K562 (cell line): ENCODE measurements around the gene EFNA5. TPM values are rescaled to one million over a fixed set of nuclear protein-coding genes. Genes with fewer than 3 reads are reported as not detected.

ENCODE experiments used
- ATAC-seq: fragments of 200-7000 bp; cut with Tn5 transposase; 3 replicates; pipeline ENCODE4 v1.9.1; 2020; ENCODE audit warnings: moderate library complexity
- BruUV-seq: library from RNA; stranded (reverse); fragments of 400-500 nt; replicated peaks from 2 replicates; lab custom pipeline; 2021; lab: Mats Ljungman, UMichigan
- CTCF ChIA-PET: fragments of 300-600 bp; formaldehyde crosslinking; extraction: SDS; loops from one replicate; lab custom pipeline; 2021; ENCODE audit warnings: low intra/inter-chr PET ratio; lab: Yijun Ruan, JAX
- POLR2A ChIA-PET: fragments of 300-600, 350-650 bp; sonication (Branson Sonifier 250); formaldehyde crosslinking; extraction: SDS; loops from one replicate; lab custom pipeline; 2021; ENCODE audit warnings: antibody characterized with exemption, inconsistent platforms; lab: Yijun Ruan, JAX
- DNase-seq, 4 experiments: peaks; one replicate each; pipeline versions ENCODE4 v3.0.0 to v3.0.0-alpha.2; 2011 to 2018; ENCODE audit warnings: low spot score in 3 of 4, mixed read lengths in 3 of 4; ENCODE audit errors: extremely low read depth in 1 of 4
- FAIRE-seq: peaks from 2 replicates; lab custom pipeline; 2011; peaks lifted over from hg19 to GRCh38; lab: Jason Lieb, UNC
- H2AFZ ChIP-seq: 2 replicates; pipeline ENCODE4 v1.6.0; 2011; ENCODE audit warnings: low read depth, low read length, control low read depth, inconsistent platforms
- H3K27ac ChIP-seq: fragments of 200-600 bp; 3 replicates; pipeline ENCODE4 v1.8.0; 2011; ENCODE audit warnings: low read depth, mild to moderate bottlenecking, control low read depth, inconsistent platforms, low read length, moderate library complexity, mixed read lengths; ENCODE audit errors: extremely low read depth
- H3K27me3 ChIP-seq, 2 experiments: fragments of 300-600 bp in 1 of 2; 2 replicates in 1 of 2; 3 replicates in 1 of 2; pipeline versions ENCODE4 v1.6.0 to v1.8.0; 2011; ENCODE audit warnings: inconsistent platforms in 2 of 2, low read length in 2 of 2, mild to moderate bottlenecking in 1 of 2, mixed read lengths in 1 of 2, moderate library complexity in 1 of 2; ENCODE audit not compliant: control insufficient read depth in 2 of 2, insufficient read depth in 2 of 2
- H3K36me3 ChIP-seq: fragments of 300-600 bp; 3 replicates; pipeline ENCODE4 v1.8.0; 2011; ENCODE audit warnings: mild to moderate bottlenecking, low read length, inconsistent platforms; ENCODE audit not compliant: control insufficient read depth, insufficient read depth
- H3K4me1 ChIP-seq, 2 experiments: fragments of 200-600 bp in 1 of 2; replicated peaks in 1 of 2; 2 replicates in 1 of 2; 3 replicates in 1 of 2; pipeline versions ENCODE4 v1.5.1 to v1.8.0; 2011; ENCODE audit warnings: inconsistent platforms in 2 of 2, low read length in 2 of 2, mild to moderate bottlenecking in 1 of 2, mixed read lengths in 1 of 2, moderate library complexity in 1 of 2; ENCODE audit not compliant: control insufficient read depth in 2 of 2, insufficient read depth in 2 of 2
- H3K4me2 ChIP-seq: 2 replicates; pipeline ENCODE4 v1.6.1; 2011; ENCODE audit warnings: low read length, control low read depth, inconsistent platforms, mixed read lengths; ENCODE audit not compliant: insufficient read depth
- H3K4me3 ChIP-seq: fragments of 200-600 bp; sonication (generic), shearing (Covaris generic); 2 replicates; pipeline ENCODE4 v1.5.1; 2016; ENCODE audit warnings: control low read depth, inconsistent platforms
- H3K79me2 ChIP-seq: fragments of 200-600 bp; 3 replicates; pipeline ENCODE4 v1.8.0; 2011; ENCODE audit warnings: low read length, inconsistent platforms; ENCODE audit not compliant: control insufficient read depth, insufficient read depth
- H3K9ac ChIP-seq, 2 experiments: 2 replicates each; pipeline versions ENCODE4 v1.6.0 to v1.6.1; 2011; ENCODE audit warnings: low read depth in 2 of 2, low read length in 2 of 2, control low read depth in 1 of 2, inconsistent platforms in 1 of 2, mild to moderate bottlenecking in 1 of 2, mixed read lengths in 1 of 2; ENCODE audit not compliant: insufficient read depth in 1 of 2
- H3K9me1 ChIP-seq: one replicate; pipeline ENCODE4 v1.6.0; 2011; ENCODE audit warnings: inconsistent platforms, mild to moderate bottlenecking, low read length, moderate library complexity; ENCODE audit not compliant: control insufficient read depth, insufficient read depth
- H3K9me3 ChIP-seq: replicated peaks from 2 replicates; pipeline ENCODE4 v1.5.1; 2011; ENCODE audit warnings: low read depth, low read length, inconsistent platforms; ENCODE audit not compliant: control insufficient read depth, insufficient read depth
- H4K20me1 ChIP-seq: replicated peaks from 2 replicates; pipeline ENCODE4 v1.6.1; 2011; ENCODE audit warnings: low read length, inconsistent platforms, mixed read lengths; ENCODE audit not compliant: control insufficient read depth, insufficient read depth
- KAT8 ChIP-seq: fragments of 450-650 bp; IDR thresholded peaks from 2 replicates; pipeline ENCODE4 v1.6.1; 2016; ENCODE audit warnings: low read depth, mild to moderate bottlenecking
- MTF1 ChIP-seq: fragments of 250-450 bp; sonication (Bioruptor Pico); IDR thresholded peaks from 2 replicates; pipeline ENCODE4 v1.9.0; 2021; ENCODE audit warnings: moderate library complexity, mild to moderate bottlenecking, inconsistent platforms, borderline replicate concordance
- POU5F1 ChIP-seq: fragments of 150-350 bp; IDR thresholded peaks from 2 replicates; pipeline ENCODE4 v1.6.1; 2014; ENCODE audit warnings: borderline replicate concordance, low read length, low read depth, mild to moderate bottlenecking; ENCODE audit not compliant: partially characterized antibody
- SIX5 ChIP-seq, 2 experiments: IDR thresholded peaks; 2 replicates each; pipeline ENCODE4 v1.6.1; 2011; ENCODE audit warnings: low read length in 2 of 2, borderline replicate concordance in 1 of 2, low read depth in 1 of 2, mild to moderate bottlenecking in 1 of 2, moderate library complexity in 1 of 2; ENCODE audit not compliant: insufficient read depth in 1 of 2
- ZNF75A ChIP-seq: fragments of 450-650 bp; formaldehyde crosslinking; IDR thresholded peaks from 2 replicates; pipeline ENCODE4 v1.4.0; 2020; ENCODE audit warnings: mild to moderate bottlenecking
- WGBS: fragments of 100-300 bp; shearing (Covaris generic); methylation state at CpG from one replicate; pipeline ENCODE4 v1.1.6; 2016; ENCODE audit warnings: low coverage, mixed read lengths; ENCODE audit not compliant: insufficient coverage; ENCODE audit errors: missing lambda C conversion rate; 5-methylcytosine and 5-hydroxymethylcytosine counted together
- in situ Hi-C: fragments of 300-500 bp; cut with MboI; formaldehyde crosslinking; loops from 4 replicates; pipeline ENCODE4 v1.15.0; 2018; ENCODE audit warnings: inconsistent platforms, mixed read lengths
- intact Hi-C: fragments of 100-400 bp; cut with micrococcal nuclease; formaldehyde crosslinking; loops from 2 replicates; pipeline ENCODE4 v1.14.2; 2022
- polyA plus RNA-seq, 8 experiments: library from polyadenylated mRNA; depleted of rRNA in 4 of 8; stranded (reverse) in 5 of 8; unstranded in 3 of 8; fragments of >200 nt; fragmentation: Nextera tagmentation in 2 of 8; fragmentation: Illumina TruSeq in 1 of 8; extraction: Ambion mirVana in 2 of 8; extraction: Trizol in 1 of 8; gene quantifications; 2 replicates each; pipeline versions ENCODE4 v1.2.1 to v1.2.3, GENCODE V29; 2011 to 2014; ENCODE audit warnings: inconsistent platforms in 1 of 8, missing spikeins in 1 of 8
- total RNA-seq, 7 experiments: library from RNA; depleted of rRNA in 6 of 7; stranded (reverse); fragments of >200 nt in 6 of 7; fragmentation: Illumina TruSeq in 2 of 7; extraction: Trizol in 2 of 7; gene quantifications; 2 replicates each; pipeline versions ENCODE4 v1.2.1 to v1.2.3, GENCODE V29; 2011 to 2021; ENCODE audit warnings: low replicate concordance in 1 of 7
- TF ChIP-seq, protein P1 (sequence below), 2 experiments: fragments of 450-650 bp in 1 of 2; IDR thresholded peaks; 2 replicates each; pipeline ENCODE4 v1.6.1; 2011 to 2017; ENCODE audit warnings: low read depth in 2 of 2, antibody characterized with exemption in 1 of 2, borderline replicate concordance in 1 of 2, low read length in 1 of 2, mild to moderate bottlenecking in 1 of 2, mixed read lengths in 1 of 2; ENCODE audit not compliant: control insufficient read depth in 1 of 2
- TF ChIP-seq, protein P2 (sequence below), 2 experiments: fragments of 450-650 bp in 1 of 2; sonication (generic) in 1 of 2; formaldehyde crosslinking in 1 of 2; IDR thresholded peaks; 2 replicates each; pipeline versions ENCODE4 v1.7.1 to v1.9.0; 2016 to 2022; ENCODE audit warnings: inconsistent platforms in 1 of 2, mild to moderate bottlenecking in 1 of 2, missing genetic modification reagents in 1 of 2

EFNA5 gene
- total and polyA plus RNA-seq, 9 of the 15 experiments (the other 6 are each of a cell fraction or from before 2014, with no cell fraction given), result 0.20 TPM; not detected in 8

DNA sequence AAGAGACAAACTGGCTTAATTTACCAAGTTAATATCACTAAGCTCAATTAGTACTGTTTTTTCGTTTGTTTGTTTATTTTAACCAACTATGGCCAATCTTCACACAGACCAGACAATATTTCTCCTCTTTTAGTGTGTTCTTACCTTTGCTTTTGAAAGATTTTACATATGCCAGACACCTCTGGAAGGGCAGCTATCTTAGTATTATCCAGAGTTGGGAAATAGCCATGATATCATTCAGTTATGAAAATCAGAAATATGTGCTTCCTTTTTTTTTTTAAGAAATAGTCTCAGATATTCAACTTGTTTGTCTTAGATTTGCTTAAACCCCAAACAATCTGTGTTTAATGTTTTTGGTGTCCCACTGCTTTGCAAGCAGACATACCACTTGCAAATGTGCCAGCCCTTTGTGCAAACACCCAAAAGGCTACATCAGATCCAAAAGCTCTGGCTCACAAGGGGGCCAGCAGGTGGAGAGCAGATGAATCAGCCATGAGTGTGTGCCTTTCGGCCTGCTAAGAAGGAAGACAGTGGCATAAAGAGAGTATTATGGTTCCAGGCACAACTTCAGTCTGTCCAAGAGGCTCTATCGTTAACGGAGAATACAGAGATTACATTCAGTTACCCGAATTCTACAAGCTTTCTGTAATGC, 147.6 kb downstream of the EFNA5 start:
- DNase-seq (no peak), FAIRE-seq (no peak), ATAC-seq (no peak)
- no peak overlapping the region for H2AFZ ChIP-seq
- H3K79me2 ChIP-seq, result no peaks in the 10 kb centered on the region
- ChIA-PET CTCF (no interaction called here), POLR2A (no interaction called here)
- H3K27ac ChIP-seq, result no peak overlapping the region
- H3K27me3 ChIP-seq, result no peaks in the 10 kb centered on the region
- H3K4me3 ChIP-seq, result no peak overlapping the region
- intact Hi-C loops (no loop called here), in situ Hi-C loops (no loop called here)
- H3K4me2 ChIP-seq, result no peak overlapping the region
- H3K9me3 ChIP-seq, result no peaks in the 10 kb centered on the region
- no peak overlapping the region for H3K9ac ChIP-seq
- WGBS, result 0% methylated on average over 4 of the region's 5 CpGs
- H3K4me1 ChIP-seq, result no peaks in the 10 kb centered on the region
- H3K36me3 ChIP-seq, result no peaks in the 10 kb centered on the region
- H3K9me1 ChIP-seq, result no peaks in the 10 kb centered on the region
- no peaks in the 10 kb centered on the region for H4K20me1 ChIP-seq
- BruUV-seq, result no TSS peak
- TF ChIP-seq ZNF75A (CRISPR knock-in tag) (no peak), POU5F1 (no peak), MTF1 (no peak), KAT8 (no peak), SIX5 (IDR thresholded peaks at IDR 0.05; ENCODE audit: borderline replicate concordance in 1 of 2, insufficient read depth in 1 of 2, low read depth in 1 of 2, low read length in 2 of 2) (no peak)
- TF ChIP-seq, protein P1, sequence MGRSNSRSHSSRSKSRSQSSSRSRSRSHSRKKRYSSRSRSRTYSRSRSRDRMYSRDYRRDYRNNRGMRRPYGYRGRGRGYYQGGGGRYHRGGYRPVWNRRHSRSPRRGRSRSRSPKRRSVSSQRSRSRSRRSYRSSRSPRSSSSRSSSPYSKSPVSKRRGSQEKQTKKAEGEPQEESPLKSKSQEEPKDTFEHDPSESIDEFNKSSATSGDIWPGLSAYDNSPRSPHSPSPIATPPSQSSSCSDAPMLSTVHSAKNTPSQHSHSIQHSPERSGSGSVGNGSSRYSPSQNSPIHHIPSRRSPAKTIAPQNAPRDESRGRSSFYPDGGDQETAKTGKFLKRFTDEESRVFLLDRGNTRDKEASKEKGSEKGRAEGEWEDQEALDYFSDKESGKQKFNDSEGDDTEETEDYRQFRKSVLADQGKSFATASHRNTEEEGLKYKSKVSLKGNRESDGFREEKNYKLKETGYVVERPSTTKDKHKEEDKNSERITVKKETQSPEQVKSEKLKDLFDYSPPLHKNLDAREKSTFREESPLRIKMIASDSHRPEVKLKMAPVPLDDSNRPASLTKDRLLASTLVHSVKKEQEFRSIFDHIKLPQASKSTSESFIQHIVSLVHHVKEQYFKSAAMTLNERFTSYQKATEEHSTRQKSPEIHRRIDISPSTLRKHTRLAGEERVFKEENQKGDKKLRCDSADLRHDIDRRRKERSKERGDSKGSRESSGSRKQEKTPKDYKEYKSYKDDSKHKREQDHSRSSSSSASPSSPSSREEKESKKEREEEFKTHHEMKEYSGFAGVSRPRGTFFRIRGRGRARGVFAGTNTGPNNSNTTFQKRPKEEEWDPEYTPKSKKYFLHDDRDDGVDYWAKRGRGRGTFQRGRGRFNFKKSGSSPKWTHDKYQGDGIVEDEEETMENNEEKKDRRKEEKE (IDR thresholded peaks at IDR 0.05; ENCODE audit: borderline replicate concordance in 1 of 2, control insufficient read depth in 1 of 2, low read depth in 2 of 2, low read length in 1 of 2), result no peak
- TF ChIP-seq, protein P2, sequence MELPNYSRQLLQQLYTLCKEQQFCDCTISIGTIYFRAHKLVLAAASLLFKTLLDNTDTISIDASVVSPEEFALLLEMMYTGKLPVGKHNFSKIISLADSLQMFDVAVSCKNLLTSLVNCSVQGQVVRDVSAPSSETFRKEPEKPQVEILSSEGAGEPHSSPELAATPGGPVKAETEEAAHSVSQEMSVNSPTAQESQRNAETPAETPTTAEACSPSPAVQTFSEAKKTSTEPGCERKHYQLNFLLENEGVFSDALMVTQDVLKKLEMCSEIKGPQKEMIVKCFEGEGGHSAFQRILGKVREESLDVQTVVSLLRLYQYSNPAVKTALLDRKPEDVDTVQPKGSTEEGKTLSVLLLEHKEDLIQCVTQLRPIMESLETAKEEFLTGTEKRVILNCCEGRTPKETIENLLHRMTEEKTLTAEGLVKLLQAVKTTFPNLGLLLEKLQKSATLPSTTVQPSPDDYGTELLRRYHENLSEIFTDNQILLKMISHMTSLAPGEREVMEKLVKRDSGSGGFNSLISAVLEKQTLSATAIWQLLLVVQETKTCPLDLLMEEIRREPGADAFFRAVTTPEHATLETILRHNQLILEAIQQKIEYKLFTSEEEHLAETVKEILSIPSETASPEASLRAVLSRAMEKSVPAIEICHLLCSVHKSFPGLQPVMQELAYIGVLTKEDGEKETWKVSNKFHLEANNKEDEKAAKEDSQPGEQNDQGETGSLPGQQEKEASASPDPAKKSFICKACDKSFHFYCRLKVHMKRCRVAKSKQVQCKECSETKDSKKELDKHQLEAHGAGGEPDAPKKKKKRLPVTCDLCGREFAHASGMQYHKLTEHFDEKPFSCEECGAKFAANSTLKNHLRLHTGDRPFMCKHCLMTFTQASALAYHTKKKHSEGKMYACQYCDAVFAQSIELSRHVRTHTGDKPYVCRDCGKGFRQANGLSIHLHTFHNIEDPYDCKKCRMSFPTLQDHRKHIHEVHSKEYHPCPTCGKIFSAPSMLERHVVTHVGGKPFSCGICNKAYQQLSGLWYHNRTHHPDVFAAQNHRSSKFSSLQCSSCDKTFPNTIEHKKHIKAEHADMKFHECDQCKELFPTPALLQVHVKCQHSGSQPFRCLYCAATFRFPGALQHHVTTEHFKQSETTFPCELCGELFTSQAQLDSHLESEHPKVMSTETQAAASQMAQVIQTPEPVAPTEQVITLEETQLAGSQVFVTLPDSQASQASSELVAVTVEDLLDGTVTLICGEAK (IDR thresholded peaks at IDR 0.05), result no peak
- TF ChIP-seq, protein P2 (CRISPR knock-in tag; IDR thresholded peaks at IDR 0.05), result no peak
